A673 (cell line): ENCODE results near the gene SSR1. TPM values are rescaled to one million over a fixed set of nuclear protein-coding genes. Genes with fewer than 3 reads are reported as not detected.

Experiments
- BruUV-seq: library from RNA; stranded (reverse); fragments of 400-500 nt; replicated peaks from 2 replicates; lab custom pipeline; 2021; lab: Mats Ljungman, UMichigan
- CTCF ChIA-PET: fragments of 300-600 bp; sonication (Branson Sonifier 250); formaldehyde crosslinking; loops from one replicate; lab custom pipeline; 2022; ENCODE audit warnings: antibody characterized with exemption; lab: Charles Lee
- POLR2A ChIA-PET: fragments of 300-600 bp; sonication (Branson Sonifier 250); formaldehyde crosslinking; loops from one replicate; lab custom pipeline; 2022; ENCODE audit warnings: antibody characterized with exemption; ENCODE audit not compliant: low non-redundant PET; lab: Charles Lee
- DNase-seq: peaks from one replicate; pipeline ENCODE4 v3.0.0-alpha.2; 2015; ENCODE audit warnings: low spot score
- H3K27ac ChIP-seq: fragments of 200-600 bp; sonication (generic); 2 replicates; pipeline ENCODE4 v1.5.1; 2016; ENCODE audit warnings: mixed run types, low read depth, mild to moderate bottlenecking, mixed read lengths, antibody characterized with exemption, low read length; ENCODE audit not compliant: poor library complexity, severe bottlenecking
- H3K27me3 ChIP-seq: fragments of 200-600 bp; sonication (generic); replicated peaks from 2 replicates; pipeline ENCODE4 v1.6.1; 2017; ENCODE audit warnings: mixed run types, low read depth, mild to moderate bottlenecking, mixed read lengths, antibody characterized with exemption, low read length; ENCODE audit not compliant: insufficient read depth, poor library complexity
- H3K36me3 ChIP-seq: fragments of 200-600 bp; sonication (generic); 2 replicates; pipeline ENCODE4 v1.6.1; 2016; ENCODE audit warnings: mixed run types, mild to moderate bottlenecking, mixed read lengths, antibody characterized with exemption, low read length; ENCODE audit not compliant: insufficient read depth, poor library complexity, severe bottlenecking
- H3K4me1 ChIP-seq: fragments of 200-600 bp; sonication (generic); 2 replicates; pipeline ENCODE4 v1.6.1; 2017; ENCODE audit warnings: mixed run types, mild to moderate bottlenecking, mixed read lengths, antibody characterized with exemption, low read length; ENCODE audit not compliant: insufficient read depth, poor library complexity, severe bottlenecking
- H3K4me3 ChIP-seq: fragments of 200-600 bp; sonication (generic); 2 replicates; pipeline ENCODE4 v1.5.1; 2016; ENCODE audit warnings: low read depth, mixed run types, mild to moderate bottlenecking, mixed read lengths, low read length; ENCODE audit not compliant: poor library complexity, severe bottlenecking
- H3K9me3 ChIP-seq: fragments of 200-600 bp; sonication (generic); 2 replicates; pipeline ENCODE4 v1.6.1; 2016; ENCODE audit warnings: mixed run types, low read depth, mild to moderate bottlenecking, mixed read lengths, antibody characterized with exemption, low read length; ENCODE audit not compliant: poor library complexity, severe bottlenecking
- CTCF ChIP-seq: fragments of 300-800, 200-600 bp; sonication (generic); conservative IDR thresholded peaks from 2 replicates; pipeline ENCODE4 v1.5.1; 2017; ENCODE audit warnings: low read depth, mild to moderate bottlenecking, antibody characterized with exemption, low read length, moderate library complexity, mixed read lengths
- EZH2 ChIP-seq: fragments of 200-600 bp; sonication (generic); IDR thresholded peaks from 2 replicates; pipeline ENCODE4 v1.6.1; 2017; ENCODE audit warnings: borderline replicate concordance, low read depth, mild to moderate bottlenecking, mixed read lengths, antibody characterized with exemption, low read length; ENCODE audit not compliant: poor library complexity, severe bottlenecking
- intact Hi-C: fragments of 100-400 bp; cut with micrococcal nuclease; formaldehyde crosslinking; loops from one replicate; pipeline ENCODE4 v1.10.0; 2022; ENCODE audit not compliant: unreplicated experiment
- total RNA-seq: library from RNA; stranded (reverse); gene quantifications from 2 replicates; pipeline ENCODE4 v1.2.3, GENCODE V29; 2021

SSR1 gene
- total RNA-seq, 1 experiment from 2014 or later: 161 TPM

- H3K27me3 ChIP-seq: no peaks in the 10 kb centered on the region
- no peak overlapping the region for H3K27ac ChIP-seq
- intact Hi-C loops: no loop called here
- H3K36me3 ChIP-seq: no peaks in the 10 kb centered on the region
- ChIA-PET POLR2A (no interaction called here), CTCF (interaction anchor here (0.8 kb wide), 1 partner anchor 566 kb away, joined by 3 read pairs; no protein-coding TSS in a partner anchor)
- no peak overlapping the region for H3K4me3 ChIP-seq
- TF ChIP-seq EZH2: no peak
- TF ChIP-seq CTCF: no peak
- peaks cover 12% of the 10 kb centered on the region for H3K4me1 ChIP-seq
- BruUV-seq: no TSS peak
- H3K9me3 ChIP-seq: no peaks in the 10 kb centered on the region
- DNase-seq: no peak
Measured at GRCh38 chr6:7262746-7263518, 50.1 kb downstream of the SSR1 start.

- Histone ChIP-seq H3K27me3 (no peaks in the 10 kb centered on the region), H3K9me3 (no peaks in the 10 kb centered on the region), H3K4me3 (peak overlapping the region; percentile 42), H3K4me1 (peaks cover 5% of the 10 kb centered on the region), H3K27ac (peak overlapping the region; percentile 6), H3K36me3 (no peaks in the 10 kb centered on the region)
- POLR2A ChIA-PET: interaction anchor here (0.5 kb wide), 1 partner anchor 132 kb away, joined by 3 read pairs; no protein-coding TSS in a partner anchor
- no peak for DNase-seq
- TF ChIP-seq EZH2 (no peak), CTCF (no peak)
- CTCF ChIA-PET: interaction anchor here (0.8 kb wide), 1 partner anchor 565 kb away, joined by 3 read pairs; no protein-coding TSS in a partner anchor
- BruUV-seq: no TSS peak
- intact Hi-C loops: no loop called here
Measured at GRCh38 chr6:7261852-7262461, 51.0 kb downstream of the SSR1 start.

GRCh38 chr6:7261032-7261841 is 51.8 kb downstream of the SSR1 start:
- no peaks in the 10 kb centered on the region for H3K36me3 ChIP-seq
- DNase-seq: peak; percentile 85
- peak overlapping the region; percentile 42 for H3K4me3 ChIP-seq
- no TSS peak for BruUV-seq
- ChIA-PET POLR2A (no interaction called here), CTCF (no interaction called here)
- intact Hi-C loops: no loop called here
- TF ChIP-seq CTCF (no peak), EZH2 (no peak)
- no peaks in the 10 kb centered on the region for H3K27me3 ChIP-seq
- peaks cover 5% of the 10 kb centered on the region for H3K4me1 ChIP-seq
- peak overlapping the region; percentile 6 for H3K27ac ChIP-seq
- no peaks in the 10 kb centered on the region for H3K9me3 ChIP-seq
